Measurements from ENCODE around the gene SLC35E1. TPM values are rescaled to one million over a fixed set of nuclear protein-coding genes. Genes with fewer than 3 reads are reported as not detected.
A peak's percentile ranks its signal among the peaks of the same experiment; 100 is the strongest.
"Not testable (repeated sequence)": the region's sequence is repeated elsewhere in the genome, so short reads cannot be mapped to it uniquely, and the experiment has no call there.

The SLC35E1 gene
- total RNA-seq, 2 experiments from 2014 or later = 46.2 to 46.3 TPM

GRCh38 chr19:16571822-16572331, 338 bp downstream of the SLC35E1 start:
- ATAC-seq (peak; percentile 28), DNase-seq (peak; percentile 71)
- Mint-ChIP-seq H3K27ac (peak overlapping the region; percentile 89), H3K9me3 (ENCODE audit: low read depth) (no peaks in the 10 kb centered on the region), H3K36me3 (peaks cover 30% of the 10 kb centered on the region), H3K4me1 (peaks cover 67% of the 10 kb centered on the region), H3K4me3 (peak overlapping the region; percentile 94), H3K27me3 (no peaks in the 10 kb centered on the region)
- CTCF ChIA-PET = interaction anchor here (1.2 to 1.3 kb wide), 2 partner anchors 12 to 15 kb away, joined by 3 to 4 read pairs; no protein-coding TSS in a partner anchor

- DNase-seq = no peak
- Mint-ChIP-seq H3K4me1 (peaks cover 71% of the 10 kb centered on the region), H3K36me3 (peaks cover 34% of the 10 kb centered on the region), H3K27me3 (no peaks in the 10 kb centered on the region), H3K27ac (peak overlapping the region; percentile 89), H3K4me3 (peak overlapping the region; percentile 94), H3K9me3 (ENCODE audit: low read depth) (no peaks in the 10 kb centered on the region)
- CTCF ChIA-PET = interaction anchor here (1.3 kb wide), 1 partner anchor 16 kb away, joined by 4 read pairs; no protein-coding TSS in a partner anchor
- ATAC-seq = no peak
Observed at GRCh38 chr19:16571283-16571682, 932 bp downstream of the SLC35E1 start.

GRCh38 chr19:16569609-16570320, 2.5 kb downstream of the SLC35E1 start:
- peak overlapping the region; percentile 21 for H3K27ac Mint-ChIP-seq
- DNase-seq (no peak), ATAC-seq (no peak)
- H3K9me3 Mint-ChIP-seq (ENCODE audit: low read depth) = no peaks in the 10 kb centered on the region
- no peaks in the 10 kb centered on the region for H3K27me3 Mint-ChIP-seq
- H3K4me1 Mint-ChIP-seq = peaks cover 72% of the 10 kb centered on the region
- peaks cover 39% of the 10 kb centered on the region for H3K36me3 Mint-ChIP-seq
- CTCF ChIA-PET = no interaction called here
- peak overlapping the region; percentile 42 for H3K4me3 Mint-ChIP-seq

GRCh38 chr19:16566702-16567101, 5.5 kb downstream of the SLC35E1 start:
- Mint-ChIP-seq H3K27ac (peak overlapping the region; percentile 94), H3K36me3 (peaks cover 55% of the 10 kb centered on the region), H3K9me3 (ENCODE audit: low read depth) (no peaks in the 10 kb centered on the region), H3K4me3 (no peak overlapping the region), H3K4me1 (peaks cover 60% of the 10 kb centered on the region), H3K27me3 (no peaks in the 10 kb centered on the region)
- no peak for DNase-seq
- CTCF ChIA-PET = interaction anchor here (0.7 to 2.1 kb wide), 6 partner anchors 9 to 25 kb away, joined by 3 to 7 read pairs (median 4); no protein-coding TSS in a partner anchor
- ATAC-seq = no peak

GRCh38 chr19:16566161-16566560, 6.1 kb downstream of the SLC35E1 start:
- DNase-seq (peak; percentile 93), ATAC-seq (peak; percentile 99)
- CTCF ChIA-PET = interaction anchor here (0.7 to 2.1 kb wide), 5 partner anchors 8 to 21 kb away, joined by 3 to 7 read pairs (median 3); no protein-coding TSS in a partner anchor
- Mint-ChIP-seq H3K4me1 (peaks cover 57% of the 10 kb centered on the region), H3K27me3 (no peaks in the 10 kb centered on the region), H3K9me3 (ENCODE audit: low read depth) (no peaks in the 10 kb centered on the region), H3K4me3 (peak overlapping the region; percentile 37), H3K27ac (peak overlapping the region; percentile 94), H3K36me3 (peaks cover 60% of the 10 kb centered on the region)

GRCh38 chr19:16564842-16565241, 7.4 kb downstream of the SLC35E1 start:
- H3K4me1 Mint-ChIP-seq = peaks cover 49% of the 10 kb centered on the region
- CTCF ChIA-PET = no interaction called here
- H3K27me3 Mint-ChIP-seq = no peaks in the 10 kb centered on the region
- no peaks in the 10 kb centered on the region for H3K9me3 Mint-ChIP-seq (ENCODE audit: low read depth)
- DNase-seq (no peak), ATAC-seq (no peak)
- peak overlapping the region; percentile 36 for H3K27ac Mint-ChIP-seq
- H3K36me3 Mint-ChIP-seq = peaks cover 58% of the 10 kb centered on the region
- H3K4me3 Mint-ChIP-seq = no peak overlapping the region

- Mint-ChIP-seq H3K9me3 (ENCODE audit: low read depth) (no peaks in the 10 kb centered on the region), H3K4me1 (peaks cover 35% of the 10 kb centered on the region), H3K4me3 (no peak overlapping the region), H3K36me3 (peaks cover 58% of the 10 kb centered on the region), H3K27me3 (no peaks in the 10 kb centered on the region), H3K27ac (peak overlapping the region; percentile 61)
- no peak for DNase-seq
- ATAC-seq = no peak
- CTCF ChIA-PET = interaction anchor here (2.4 kb wide), 1 partner anchor 11 kb away, joined by 11 read pairs; no protein-coding TSS in a partner anchor
Observed at GRCh38 chr19:16562608-16563025, 9.6 kb downstream of the SLC35E1 start.

GRCh38 chr19:16561382-16561781, 10.8 kb downstream of the SLC35E1 start:
- peaks cover 55% of the 10 kb centered on the region for H3K36me3 Mint-ChIP-seq
- CTCF ChIA-PET = interaction anchor here (2.4 kb wide), 1 partner anchor 12 kb away, joined by 11 read pairs; no protein-coding TSS in a partner anchor
- DNase-seq (no peak), ATAC-seq (no peak)
- H3K27ac Mint-ChIP-seq = peak overlapping the region; percentile 43
- H3K9me3 Mint-ChIP-seq (ENCODE audit: low read depth) = no peaks in the 10 kb centered on the region
- no peaks in the 10 kb centered on the region for H3K27me3 Mint-ChIP-seq
- peaks cover 28% of the 10 kb centered on the region for H3K4me1 Mint-ChIP-seq
- H3K4me3 Mint-ChIP-seq = no peak overlapping the region

- no peaks in the 10 kb centered on the region for H3K9me3 Mint-ChIP-seq (ENCODE audit: low read depth)
- no peak for ATAC-seq
- CTCF ChIA-PET = no interaction called here
- H3K4me3 Mint-ChIP-seq = no peak overlapping the region
- H3K36me3 Mint-ChIP-seq = peaks cover 47% of the 10 kb centered on the region
- peaks cover 20% of the 10 kb centered on the region for H3K4me1 Mint-ChIP-seq
- no peak for DNase-seq
- no peak overlapping the region for H3K27ac Mint-ChIP-seq
- H3K27me3 Mint-ChIP-seq = no peaks in the 10 kb centered on the region
Observed at GRCh38 chr19:16559780-16560276, 12.4 kb downstream of the SLC35E1 start.

- peaks cover 34% of the 10 kb centered on the region for H3K36me3 Mint-ChIP-seq
- peak overlapping the region; percentile 24 for H3K27ac Mint-ChIP-seq
- H3K9me3 Mint-ChIP-seq (ENCODE audit: low read depth) = no peaks in the 10 kb centered on the region
- H3K4me1 Mint-ChIP-seq = peaks cover 18% of the 10 kb centered on the region
- H3K4me3 Mint-ChIP-seq = no peak overlapping the region
- no peaks in the 10 kb centered on the region for H3K27me3 Mint-ChIP-seq
- DNase-seq (no peak), ATAC-seq (no peak)
- CTCF ChIA-PET = no interaction called here
Observed at GRCh38 chr19:16554776-16555175, 17.4 kb downstream of the SLC35E1 start.

- DNase-seq = not testable (repeated sequence)
- H3K4me1 Mint-ChIP-seq = peaks cover 35% of the 10 kb centered on the region
- CTCF ChIA-PET = interaction anchor here (1.1 kb wide), 1 partner anchor 14 kb away, joined by 3 read pairs; no protein-coding TSS in a partner anchor
Observed at GRCh38 chr19:16551902-16552301, 20.3 kb downstream of the SLC35E1 start.

GRCh38 chr19:16548956-16549355, 23.3 kb downstream of the SLC35E1 start:
- no peak for DNase-seq

More at GRCh38 chr19:16551902-16552301, 20.3 kb downstream of the SLC35E1 start:
- not testable (repeated sequence) for H3K27ac Mint-ChIP-seq; H3K4me3 Mint-ChIP-seq; ATAC-seq; H3K9me3 Mint-ChIP-seq (ENCODE audit: low read depth); H3K27me3 Mint-ChIP-seq
- peaks cover 23% of the 10 kb centered on the region for H3K36me3 Mint-ChIP-seq

GRCh38 chr19:16544473-16545231, 27.6 kb downstream of the SLC35E1 start:
- ATAC-seq (no peak), DNase-seq (no peak)
- CTCF ChIA-PET = no interaction called here
- Mint-ChIP-seq H3K27me3 (no peaks in the 10 kb centered on the region), H3K9me3 (ENCODE audit: low read depth) (no peaks in the 10 kb centered on the region), H3K27ac (peak overlapping the region; percentile 63), H3K4me1 (peaks cover 53% of the 10 kb centered on the region), H3K4me3 (peak overlapping the region; percentile 20), H3K36me3 (peaks cover 17% of the 10 kb centered on the region)

More at GRCh38 chr19:16548956-16549355, 23.3 kb downstream of the SLC35E1 start:
- Mint-ChIP-seq H3K27ac (peak overlapping the region; percentile 43), H3K27me3 (no peaks in the 10 kb centered on the region), H3K36me3 (peaks cover 23% of the 10 kb centered on the region), H3K9me3 (ENCODE audit: low read depth) (no peaks in the 10 kb centered on the region), H3K4me3 (no peak overlapping the region), H3K4me1 (peaks cover 45% of the 10 kb centered on the region)
- ATAC-seq = no peak
- CTCF ChIA-PET = interaction anchor here (1.7 kb wide), 1 partner anchor 64 kb away, joined by 3 read pairs; no protein-coding TSS in a partner anchor

Measured in activated CD8-positive, alpha-beta memory T cell treated with anti-CD3 and anti-CD28 coated beads, Interleukin-2, amount 10 ng/mL, durations not matched to agents 7 days and 5 days (primary cell).